Effector CD4-positive, alpha-beta T cell (primary cell): Measurements from ENCODE around the gene MYO16.

ENCODE experiments used
- DNase-seq: peaks from one replicate; pipeline ENCODE4 v3.0.0-alpha.2; 2020

The MYO16 gene

DNA sequence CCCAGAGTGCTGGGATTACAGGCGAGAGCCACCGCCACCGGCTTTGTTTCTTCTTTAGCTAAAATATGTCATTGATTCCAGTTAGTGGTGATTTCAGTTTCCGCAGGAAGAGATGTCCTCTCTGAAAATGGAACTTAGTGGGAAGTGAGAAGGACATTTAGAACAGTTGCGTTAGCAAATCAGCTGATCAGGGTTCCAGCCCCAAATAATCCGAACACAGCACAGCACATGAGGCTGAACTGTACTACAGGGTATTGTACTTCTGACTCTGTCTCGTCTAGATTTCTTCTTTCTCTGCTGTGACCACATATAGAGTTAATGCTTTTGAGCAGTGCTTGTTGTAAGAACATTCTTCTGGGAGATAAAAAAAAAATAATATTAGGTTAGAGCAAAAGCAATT lies 314.4 kb downstream of the MYO16 start:
- no peak for DNase-seq

DNA sequence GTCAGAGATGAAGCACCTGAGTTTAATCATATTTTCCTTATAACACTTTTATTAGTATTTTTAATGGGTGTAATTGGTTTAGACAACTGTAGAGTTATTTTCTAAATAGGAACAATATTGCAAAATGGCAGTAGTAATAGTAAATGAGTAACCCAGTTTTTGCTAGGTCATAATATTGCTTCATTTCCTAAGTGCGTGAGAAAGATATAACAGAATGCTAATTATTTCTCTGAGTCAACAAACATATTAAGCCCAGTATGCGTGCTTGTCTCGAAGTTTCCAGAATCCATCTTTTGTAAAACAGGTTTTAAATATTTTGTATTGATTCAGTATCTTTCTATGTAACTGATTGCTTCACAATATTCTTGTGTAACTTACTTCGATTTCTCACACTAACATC lies 315.3 kb downstream of the MYO16 start:
- no peak for DNase-seq

DNA sequence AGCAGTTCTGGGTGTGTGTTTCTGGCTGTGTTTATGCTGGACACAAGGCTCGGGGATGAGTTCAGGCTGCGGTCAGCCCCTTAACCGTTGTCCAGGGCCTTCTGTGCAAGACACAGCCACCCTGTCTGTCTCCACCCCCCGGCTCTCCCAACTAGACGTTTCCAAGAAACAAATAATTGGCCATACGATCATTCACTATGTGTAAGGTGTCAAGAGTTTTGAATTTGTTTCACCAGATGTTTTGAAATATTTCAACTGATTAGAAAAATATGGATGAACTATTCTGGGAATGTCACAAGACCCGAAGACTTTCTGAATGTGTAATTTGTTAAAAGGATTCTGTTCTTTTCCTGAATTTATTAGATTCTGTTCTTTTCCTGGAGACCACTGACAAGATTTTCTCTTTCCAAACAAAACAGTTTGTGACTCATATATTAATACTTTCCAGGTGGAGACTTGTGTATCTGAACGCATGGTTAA lies 318.2 kb downstream of the MYO16 start:
- no peak for DNase-seq

DNA sequence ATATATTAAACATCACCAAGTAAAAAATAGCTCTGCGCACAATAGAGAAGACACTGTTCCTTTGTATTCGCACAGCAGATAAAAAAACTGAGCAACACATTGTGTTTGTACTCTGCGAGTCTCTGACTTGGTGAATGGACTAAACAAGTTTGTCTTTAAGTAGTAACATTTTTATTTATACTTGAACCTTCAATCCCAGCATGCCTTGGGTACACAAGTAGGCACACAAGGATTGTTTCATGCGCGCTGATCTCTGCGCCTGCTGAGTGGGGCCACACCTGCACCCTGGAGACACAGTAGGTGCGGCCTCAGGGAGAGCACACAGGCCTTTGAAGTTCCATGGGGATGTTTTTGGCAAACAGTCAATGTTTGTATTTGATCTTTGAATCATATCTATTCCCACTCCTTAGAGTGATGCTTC lies 318.9 kb downstream of the MYO16 start:
- DNase-seq, result no peak

DNA sequence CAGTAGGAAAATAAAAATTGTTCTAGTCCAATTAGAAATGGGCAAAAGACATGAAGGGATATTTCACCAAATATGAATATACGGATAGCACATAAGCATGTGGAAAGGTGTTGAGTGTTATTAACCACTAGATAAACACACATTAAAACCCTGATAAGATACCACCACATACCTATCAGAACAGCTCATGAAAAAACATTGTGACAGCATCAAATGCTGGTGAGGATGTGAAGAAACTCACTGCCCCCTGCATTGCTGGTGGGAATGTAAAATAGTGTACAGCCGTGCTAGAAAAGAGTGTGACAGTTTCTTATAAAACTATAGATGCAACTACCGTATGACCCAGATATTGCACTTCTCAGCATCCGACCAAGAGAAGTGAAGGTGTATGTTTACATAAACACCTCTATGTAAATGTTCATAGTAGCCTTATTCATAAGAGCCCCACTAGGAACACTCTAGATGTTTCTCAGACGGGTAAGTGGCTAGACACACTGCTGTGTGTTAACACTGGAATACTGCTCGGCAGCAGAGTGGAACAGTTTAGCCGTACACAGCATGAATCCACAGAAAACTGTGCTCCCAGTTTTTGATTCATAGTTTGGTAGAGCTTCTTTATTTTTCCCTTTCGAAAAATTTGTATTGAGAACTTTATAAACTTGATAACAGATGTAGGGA lies 321.1 kb downstream of the MYO16 start:
- no peak for DNase-seq

DNA sequence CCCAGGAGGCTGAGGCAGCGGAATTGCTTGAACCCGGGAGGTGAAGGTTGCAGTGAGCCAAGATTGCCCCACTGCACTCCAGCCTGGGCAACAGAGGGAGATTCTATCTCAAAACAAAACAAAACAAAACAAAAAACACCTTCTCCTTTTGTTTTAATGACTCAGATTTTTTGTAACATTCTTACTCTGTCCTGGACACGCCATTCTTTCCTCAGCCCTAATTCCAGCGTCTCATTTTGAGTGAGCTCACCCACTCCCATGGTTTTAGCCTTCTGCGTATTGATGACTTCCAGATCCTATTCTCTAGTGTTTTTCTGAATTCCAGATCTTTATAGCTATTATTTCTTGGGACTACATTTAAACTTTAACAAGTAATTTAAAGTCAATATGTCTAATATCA lies 326.3 kb downstream of the MYO16 start:
- DNase-seq, result no peak

DNA sequence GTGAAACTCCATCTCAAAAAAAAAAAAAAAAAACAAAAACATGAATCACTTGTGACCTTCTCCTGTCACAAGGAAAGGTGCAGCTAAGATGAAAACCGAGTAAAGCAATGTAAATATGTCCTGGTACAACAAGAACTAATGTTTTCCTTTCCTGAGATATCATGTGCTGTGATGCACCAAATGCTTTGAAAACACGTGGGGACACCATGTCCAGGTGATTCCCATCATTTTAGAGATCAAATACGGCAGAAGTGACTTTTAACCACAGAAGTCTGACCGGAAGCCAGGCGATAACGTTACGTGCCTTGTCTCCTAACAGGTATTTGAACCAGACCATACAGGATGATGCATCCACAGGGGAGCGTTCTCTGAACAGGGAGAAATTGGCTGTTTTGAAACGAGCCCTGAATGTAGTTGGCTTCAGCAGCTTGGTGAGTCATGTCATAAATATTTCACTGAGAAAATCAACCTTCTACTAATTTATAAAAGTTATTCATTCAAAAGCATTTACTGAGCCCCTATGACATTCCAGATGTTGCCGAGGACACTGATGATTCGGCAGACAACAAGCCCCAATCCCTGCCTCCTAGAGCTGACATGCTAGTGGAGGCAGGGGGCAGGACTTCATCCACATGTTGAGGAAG lies 328.1 kb downstream of the MYO16 start:
- DNase-seq, result no peak

DNA sequence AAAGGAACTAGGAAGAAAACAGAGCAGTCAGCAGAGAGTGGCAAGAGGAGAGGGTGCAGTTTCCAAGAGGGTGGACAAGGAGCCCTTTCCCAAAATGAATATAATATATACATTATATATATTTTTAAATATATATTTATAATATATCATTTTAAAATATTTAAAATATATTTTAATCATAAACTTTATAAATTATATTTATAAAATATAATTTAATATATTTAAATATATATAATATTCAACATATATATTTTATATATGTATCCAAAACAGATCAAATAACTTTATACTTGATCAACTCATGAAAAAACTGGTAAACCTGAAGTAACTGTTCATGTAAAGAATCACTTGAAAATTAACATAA lies 328.6 kb downstream of the MYO16 start:
- DNase-seq, result no peak

DNA sequence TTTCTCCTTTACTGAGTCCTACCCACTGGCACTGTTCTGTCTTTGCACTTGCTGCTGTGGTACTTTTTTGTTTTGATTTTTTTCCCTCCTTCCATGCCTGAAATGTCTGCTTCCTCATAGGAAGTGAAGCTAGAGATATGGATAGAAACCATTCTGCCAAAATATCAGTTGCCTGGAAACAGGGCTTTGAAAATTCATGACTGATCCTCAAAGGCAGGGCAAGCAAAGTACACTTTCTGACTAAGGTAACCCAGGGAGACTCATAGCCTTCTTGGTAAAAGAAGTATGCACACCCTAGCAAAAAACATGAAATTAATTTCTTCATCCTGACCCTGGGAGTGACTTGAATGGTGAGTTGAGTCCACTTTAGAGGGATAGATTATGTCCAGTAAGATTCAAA lies 329.8 kb downstream of the MYO16 start:
- no peak for DNase-seq

DNA sequence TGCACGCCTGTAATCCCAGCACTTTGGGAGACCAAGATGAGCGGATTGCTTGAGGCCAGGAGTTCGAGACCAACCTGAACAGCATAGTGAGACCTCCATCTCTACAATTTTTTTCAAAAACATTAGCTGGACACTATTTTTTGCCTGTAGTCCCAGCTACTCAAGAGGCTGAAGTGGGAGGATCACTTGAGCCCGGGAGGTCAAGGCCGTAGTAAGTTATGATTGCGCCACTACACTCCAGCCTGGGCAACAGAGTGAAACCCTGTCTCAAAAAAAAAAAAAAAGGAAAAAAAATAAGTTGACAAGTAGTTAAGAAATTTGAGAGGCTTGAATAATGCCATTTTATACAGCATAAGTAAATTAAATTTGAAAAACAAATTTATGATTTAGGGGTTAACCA lies 330.6 kb downstream of the MYO16 start:
- DNase-seq, result no peak

DNA sequence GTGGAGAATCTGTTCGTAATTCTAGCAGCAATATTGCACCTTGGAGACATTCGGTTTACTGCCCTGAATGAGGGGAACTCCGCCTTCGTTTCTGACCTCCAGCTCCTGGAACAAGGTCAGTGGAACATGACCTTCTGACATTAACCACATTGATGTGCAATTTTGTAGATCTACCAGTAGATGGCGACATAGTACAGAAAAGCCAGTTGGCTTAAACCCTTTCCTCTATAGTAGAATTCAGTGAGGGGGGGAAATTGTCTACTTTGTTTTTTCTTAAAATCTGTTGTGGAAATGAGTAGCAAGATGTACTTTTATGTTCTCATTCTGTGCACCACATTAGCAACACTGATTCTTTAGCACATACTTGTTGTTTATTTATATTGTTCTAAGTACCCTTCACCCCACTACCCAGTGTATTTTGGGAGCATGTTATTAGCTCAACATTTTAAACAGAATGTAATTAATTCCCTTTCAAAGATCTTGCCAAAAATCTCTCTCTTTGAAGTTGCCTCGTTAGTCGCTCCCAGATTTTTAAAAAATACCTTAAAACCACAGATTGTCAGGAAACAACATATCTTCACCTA lies 332.2 kb downstream of the MYO16 start:
- no peak for DNase-seq

DNA sequence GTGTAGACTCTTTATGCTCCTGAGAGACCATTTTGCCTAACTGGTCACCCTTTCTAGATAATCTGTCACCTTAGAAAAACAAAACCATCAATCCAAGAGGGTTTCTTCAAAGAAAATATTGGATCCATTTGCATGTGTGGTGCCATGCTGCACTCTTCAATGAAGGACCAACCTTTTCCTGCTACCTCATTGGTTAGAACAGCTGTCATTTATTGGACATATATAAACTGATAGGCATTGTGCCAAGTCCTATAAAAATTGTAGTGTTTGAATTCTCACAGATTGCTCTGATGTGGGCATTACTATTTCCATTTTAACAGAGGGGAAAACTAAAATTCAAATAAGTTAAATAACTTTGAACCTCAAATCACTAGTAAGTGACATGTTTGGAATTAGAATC lies 333.2 kb downstream of the MYO16 start:
- DNase-seq, result no peak

DNA sequence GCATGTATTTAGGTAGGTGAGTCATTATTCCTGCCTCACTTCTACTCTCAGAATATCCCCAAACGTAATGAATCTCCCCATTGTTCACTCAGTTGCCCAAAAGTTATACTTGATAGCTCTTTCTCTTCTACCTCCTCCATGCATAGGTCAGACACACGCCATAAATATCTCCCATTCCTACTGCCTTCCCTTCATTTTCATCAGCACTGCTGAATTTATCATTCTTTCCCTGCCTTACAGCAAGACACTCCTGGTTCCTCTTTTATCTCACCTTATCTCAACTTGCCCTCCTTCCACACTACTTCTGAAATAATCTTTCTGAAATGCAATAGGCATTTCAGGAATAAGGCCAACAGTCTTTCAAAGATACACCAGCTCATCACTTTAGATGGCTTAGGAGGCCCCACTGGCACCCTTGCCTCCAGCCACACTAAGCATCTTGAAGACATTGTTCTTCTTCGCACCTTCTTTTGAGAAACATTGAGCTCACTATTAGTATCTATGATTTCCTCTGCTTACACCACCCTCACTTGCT lies 333.9 kb downstream of the MYO16 start:
- no peak for DNase-seq

DNA sequence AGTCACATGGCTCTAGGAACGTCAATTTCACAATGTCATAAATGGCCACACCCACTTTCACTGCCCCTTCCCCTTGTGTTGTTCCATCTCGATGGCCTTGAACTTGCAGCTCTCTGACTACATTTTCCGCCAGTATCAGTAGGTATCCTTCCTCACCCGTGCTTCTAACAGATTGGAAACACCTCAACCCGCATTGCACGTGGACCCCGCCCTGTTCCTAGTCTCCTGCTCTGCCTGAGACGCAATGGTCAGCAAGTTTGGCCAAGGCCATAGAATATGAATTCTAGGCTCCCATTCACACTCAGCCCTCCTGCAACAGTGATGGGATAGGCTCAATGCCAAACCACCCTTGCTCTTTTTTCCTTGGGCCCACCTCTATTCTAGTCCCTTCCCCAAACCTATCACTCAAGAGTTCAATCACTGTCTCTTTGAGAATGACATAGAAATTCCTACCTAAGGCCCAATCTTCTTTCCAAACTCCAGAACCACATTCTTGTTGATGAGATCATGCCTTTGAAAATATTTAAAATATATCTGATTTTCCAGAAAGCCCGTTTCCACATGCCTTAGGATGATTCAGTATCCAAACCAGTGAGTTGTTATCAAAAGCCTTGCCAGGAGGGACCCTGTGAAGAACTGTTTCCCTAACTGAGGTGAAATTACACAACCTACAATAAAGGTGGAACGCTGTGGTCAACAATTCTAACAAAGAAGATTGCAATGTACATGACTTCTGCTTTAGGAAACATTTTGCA lies 334.6 kb downstream of the MYO16 start:
- DNase-seq, result no peak

DNA sequence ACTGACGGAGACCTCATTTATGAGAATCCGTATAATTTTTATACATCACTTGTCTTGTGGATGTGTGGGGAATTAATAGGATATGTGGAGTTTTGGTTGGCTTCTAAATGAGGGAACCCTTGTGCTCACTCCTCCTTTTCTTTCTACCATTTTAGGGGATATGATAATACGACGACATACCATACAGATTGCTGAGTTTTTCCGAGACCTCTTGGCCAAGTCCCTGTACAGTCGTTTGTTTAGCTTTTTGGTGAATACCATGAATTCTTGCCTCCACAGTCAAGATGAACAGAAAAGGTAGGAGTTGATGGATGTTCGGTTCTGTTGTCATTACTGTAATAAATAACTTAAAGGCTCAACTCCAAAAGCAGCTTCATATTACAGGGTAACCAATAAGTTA lies 335.2 kb downstream of the MYO16 start:
- DNase-seq, result no peak

DNA sequence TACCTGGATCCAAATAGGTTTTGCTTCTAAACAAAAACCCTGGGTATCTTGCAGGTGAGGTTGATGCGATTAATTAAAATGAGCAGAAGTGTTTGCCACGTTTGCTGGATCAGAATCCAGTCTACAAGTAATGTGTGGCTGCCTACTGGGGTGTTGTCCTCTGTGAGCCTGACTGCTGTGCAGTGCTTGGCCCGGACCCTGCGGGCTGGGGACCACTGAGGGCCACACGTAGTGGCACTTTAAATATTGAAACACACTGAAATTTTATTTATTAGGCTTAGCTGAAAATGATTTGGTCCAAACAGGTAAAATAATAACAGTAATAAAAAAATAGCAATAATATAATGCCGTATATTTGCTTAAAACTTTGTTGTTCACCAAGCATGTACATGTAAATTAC lies 338.0 kb downstream of the MYO16 start:
- DNase-seq, result no peak

DNA sequence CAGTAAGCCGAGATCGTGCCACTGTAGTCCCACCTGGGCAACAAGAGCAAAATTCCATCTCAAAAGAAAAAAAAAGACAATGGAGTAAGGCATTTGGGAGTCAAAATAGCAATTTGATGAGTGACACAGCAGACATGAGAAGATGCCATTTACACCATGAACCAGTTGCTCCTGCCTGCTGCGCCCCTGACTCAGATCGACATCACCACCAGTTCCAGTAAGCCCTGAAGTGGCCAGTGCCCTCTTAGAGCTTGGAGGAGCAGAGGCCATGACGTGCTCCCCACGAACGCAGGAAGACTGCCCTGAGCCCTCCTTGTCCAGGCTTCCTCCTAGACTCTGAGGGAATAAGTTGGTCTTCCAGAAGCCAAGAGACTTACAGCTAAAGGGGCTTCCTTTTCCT lies 339.2 kb downstream of the MYO16 start:
- DNase-seq, result no peak

DNA sequence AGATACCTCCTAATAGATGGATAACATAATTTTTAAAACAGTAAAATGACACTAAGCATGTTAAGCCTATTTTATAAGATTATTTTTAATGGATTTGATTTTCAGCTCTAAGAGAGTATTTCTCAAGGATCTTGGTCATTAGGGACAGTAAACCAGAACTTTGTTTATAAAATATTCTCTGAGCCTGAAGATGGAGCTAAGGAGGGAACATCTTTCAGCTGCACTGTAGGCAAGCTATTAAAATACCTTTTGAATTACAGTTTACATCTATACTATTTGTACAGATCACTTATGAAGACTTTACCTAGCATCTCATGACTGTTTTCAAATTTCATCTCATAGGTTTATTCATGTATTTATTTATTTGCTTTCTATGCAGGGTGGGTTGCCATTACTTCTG lies 345.3 kb downstream of the MYO16 start:
- no peak for DNase-seq

DNA sequence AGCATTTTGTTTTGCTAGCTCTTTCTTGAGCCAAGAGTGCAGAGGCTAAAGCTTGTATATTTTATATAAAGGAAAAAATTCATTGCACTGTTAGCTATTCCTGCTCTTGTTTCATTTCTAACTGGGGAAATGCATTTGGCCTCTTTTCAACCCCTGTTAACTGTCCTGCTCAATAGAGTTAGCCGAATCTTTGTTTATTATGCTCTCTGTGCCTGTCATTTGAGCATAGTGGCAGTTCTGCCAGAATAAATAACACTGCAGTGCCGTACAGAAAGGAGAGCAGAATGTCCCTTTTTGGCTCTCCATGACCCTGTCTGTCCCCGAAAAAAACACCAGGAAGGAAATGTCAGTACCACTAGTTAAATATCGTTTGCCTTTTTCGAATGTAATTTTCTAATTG lies 350.8 kb downstream of the MYO16 start:
- no peak for DNase-seq

DNA sequence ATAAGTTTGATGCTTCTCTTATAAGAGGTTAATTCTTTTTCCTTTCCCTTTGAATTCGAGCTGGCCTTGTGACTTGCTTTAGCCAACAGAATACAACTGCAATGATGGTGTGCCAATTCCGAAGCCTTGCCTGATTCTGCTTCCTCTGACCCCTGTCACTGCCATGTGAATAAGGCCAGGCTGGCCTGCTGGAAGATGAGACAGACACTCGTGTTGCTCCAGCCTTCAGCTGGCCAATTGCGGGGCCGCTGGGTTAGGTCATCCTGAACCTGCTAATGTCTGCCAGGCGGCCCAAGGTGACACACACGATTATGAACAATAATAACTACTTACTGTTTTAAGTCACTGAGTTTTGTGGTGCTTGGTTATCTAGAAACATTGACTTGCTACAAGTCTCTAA lies 352.0 kb downstream of the MYO16 start:
- DNase-seq, result no peak

DNA sequence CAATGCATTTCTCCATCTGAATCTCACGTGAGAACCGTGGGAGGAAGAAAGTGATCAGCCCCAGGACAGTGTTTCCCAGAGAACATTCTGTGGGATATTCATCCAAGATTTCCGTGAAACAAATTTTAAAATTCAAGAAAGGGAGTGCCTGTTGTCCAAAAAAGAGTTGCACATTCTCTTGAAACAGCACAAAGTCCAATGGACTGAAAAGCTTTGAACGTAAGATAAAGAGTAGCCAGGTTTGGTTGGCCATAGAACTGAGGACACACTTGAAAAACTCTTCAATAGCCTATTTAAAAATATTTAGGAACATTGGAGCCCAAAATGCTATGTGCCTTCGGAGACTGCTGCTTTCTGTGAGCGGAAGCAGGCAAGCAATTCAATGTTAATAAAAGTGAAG lies 353.9 kb downstream of the MYO16 start:
- DNase-seq, result no peak

DNA sequence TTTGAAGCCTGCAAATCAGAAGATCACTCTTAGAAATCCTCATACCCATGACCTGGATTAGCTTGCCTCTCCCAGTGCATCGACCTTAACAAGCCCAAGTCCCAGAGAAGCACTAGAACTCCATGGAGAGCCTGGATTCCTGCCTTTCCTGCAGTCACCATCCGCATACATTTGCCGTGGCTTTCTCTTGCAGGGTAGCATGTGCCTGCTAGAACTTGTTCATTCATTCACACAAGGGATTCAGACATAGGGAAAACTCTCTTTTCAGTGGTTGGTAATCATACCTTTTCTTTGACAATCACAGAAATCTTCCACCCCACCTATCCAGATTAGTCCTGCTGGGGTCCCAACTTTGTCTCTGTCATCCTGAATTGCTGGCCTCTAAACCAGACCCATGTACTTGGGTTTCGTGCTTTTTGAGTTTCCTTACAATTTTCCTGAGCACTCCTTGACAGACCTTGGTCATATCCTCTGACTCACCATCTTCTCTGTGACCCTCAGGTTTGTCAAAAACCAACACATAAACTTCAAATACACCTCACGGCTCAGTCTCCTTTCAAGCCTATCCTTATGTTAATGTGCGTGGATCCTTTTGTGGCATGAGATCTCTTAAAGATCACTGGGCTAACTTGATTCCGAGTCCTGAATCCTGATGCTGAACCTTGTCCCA lies 355.0 kb downstream of the MYO16 start:
- no peak for DNase-seq

DNA sequence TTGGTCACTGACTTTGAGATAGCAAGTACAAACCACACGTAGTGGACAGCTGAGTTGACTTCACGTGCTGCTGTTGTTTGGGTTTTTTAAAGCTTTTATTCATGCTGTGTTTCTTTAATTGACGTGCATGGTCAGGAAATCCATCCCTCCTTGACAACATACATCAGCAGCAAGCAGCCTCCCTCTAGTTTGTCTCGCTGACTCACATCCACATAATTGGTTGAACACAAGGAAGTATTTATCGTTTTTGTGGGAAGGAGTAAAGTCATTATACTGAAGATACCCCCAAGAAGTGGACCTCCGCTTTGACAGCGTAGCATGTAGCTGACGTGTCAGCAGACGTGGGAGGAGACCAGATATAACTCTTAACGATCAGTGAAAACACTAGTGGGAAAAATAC lies 355.8 kb downstream of the MYO16 start:
- no peak for DNase-seq
